Coronary artery (tissue), 2 donors: ENCODE measurements around the gene DCLK2.

Experiments
- DNase-seq: peaks from one replicate; pipeline ENCODE4 v3.0.0-alpha.2; 2017; ENCODE audit warnings: low spot score
- H3K27ac ChIP-seq, 2 donors: fragments of 200-600 bp; sonication (generic); one replicate each; pipeline ENCODE4 v1.5.1; 2016 to 2019
- H3K4me3 ChIP-seq: fragments of 200-600 bp; sonication (generic); 2 replicates; pipeline ENCODE4 v1.5.1; 2016; ENCODE audit warnings: mild to moderate bottlenecking, moderate library complexity
- TF ChIP-seq, protein P1 (sequence below): fragments of 200-600 bp; sonication (generic); IDR thresholded peaks from one replicate; pipeline ENCODE4 v1.5.1; 2019; ENCODE audit warnings: antibody characterized with exemption

Gene DCLK2

DNA sequence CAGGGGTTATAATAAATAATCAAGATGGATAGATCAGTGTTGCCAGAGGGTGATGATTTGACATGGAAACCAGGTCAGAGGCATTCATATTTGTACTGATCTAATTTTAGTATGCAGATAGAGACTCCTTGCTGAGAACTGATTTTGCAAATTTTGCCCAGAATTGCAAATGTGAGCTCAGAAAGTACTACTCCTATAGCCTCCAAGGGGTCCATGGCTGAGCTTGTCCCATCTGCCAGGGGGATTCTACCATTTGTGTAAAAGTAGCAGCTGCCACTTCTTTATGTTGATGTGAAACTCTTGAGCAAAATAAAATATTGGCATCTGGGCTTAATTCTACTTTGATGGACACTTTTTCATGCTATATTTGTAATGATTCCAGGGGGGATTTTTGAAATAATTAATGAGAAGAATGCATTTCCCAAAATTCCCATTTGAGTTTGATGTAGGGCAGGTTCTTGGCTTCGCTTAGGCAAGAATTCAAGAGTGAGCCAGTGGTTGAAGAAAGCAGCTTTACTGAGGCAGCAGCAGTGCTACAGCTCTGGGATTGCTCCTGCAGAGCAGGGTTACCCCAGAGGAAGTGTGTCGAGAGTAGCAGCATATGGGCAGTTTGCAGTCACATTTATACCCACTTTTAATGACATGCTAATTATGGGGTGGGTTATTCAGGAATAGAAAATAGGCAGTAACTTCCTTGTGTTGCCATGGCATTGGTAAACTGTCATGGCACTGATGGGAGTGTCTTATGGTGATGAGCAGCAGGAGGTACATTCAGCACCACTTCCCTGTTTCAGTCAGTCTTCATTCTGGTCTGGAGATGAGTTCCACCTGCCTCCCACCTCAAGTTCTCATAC lies 38.7 kb upstream of the DCLK2 start:
- no peak for DNase-seq
- TF ChIP-seq, protein P1, sequence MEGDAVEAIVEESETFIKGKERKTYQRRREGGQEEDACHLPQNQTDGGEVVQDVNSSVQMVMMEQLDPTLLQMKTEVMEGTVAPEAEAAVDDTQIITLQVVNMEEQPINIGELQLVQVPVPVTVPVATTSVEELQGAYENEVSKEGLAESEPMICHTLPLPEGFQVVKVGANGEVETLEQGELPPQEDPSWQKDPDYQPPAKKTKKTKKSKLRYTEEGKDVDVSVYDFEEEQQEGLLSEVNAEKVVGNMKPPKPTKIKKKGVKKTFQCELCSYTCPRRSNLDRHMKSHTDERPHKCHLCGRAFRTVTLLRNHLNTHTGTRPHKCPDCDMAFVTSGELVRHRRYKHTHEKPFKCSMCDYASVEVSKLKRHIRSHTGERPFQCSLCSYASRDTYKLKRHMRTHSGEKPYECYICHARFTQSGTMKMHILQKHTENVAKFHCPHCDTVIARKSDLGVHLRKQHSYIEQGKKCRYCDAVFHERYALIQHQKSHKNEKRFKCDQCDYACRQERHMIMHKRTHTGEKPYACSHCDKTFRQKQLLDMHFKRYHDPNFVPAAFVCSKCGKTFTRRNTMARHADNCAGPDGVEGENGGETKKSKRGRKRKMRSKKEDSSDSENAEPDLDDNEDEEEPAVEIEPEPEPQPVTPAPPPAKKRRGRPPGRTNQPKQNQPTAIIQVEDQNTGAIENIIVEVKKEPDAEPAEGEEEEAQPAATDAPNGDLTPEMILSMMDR: no peak
- Histone ChIP-seq H3K4me3 (no peak overlapping the region), H3K27ac (no peak overlapping the region)

DNA sequence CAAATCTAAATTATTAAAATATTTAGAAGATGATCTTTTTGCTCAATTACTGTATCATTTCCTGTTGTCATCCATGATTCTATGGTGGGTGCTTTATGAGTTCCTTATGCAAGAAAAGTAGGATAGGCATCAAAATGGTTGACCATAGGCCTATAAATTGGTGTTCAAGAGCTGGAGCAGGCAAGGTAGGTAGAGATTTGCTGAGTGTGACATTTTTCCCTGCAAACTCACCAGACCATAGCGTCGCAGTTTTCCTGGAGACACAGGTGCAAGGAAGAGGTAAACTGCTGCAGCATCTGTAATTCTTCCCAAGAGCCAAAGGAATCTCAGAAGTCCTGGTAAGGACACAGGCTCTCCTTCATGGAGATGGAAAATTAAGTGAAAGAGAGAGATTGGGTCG lies 33.7 kb upstream of the DCLK2 start:
- DNase-seq: no peak
- Histone ChIP-seq H3K4me3 (no peak overlapping the region), H3K27ac (no peak overlapping the region)
- TF ChIP-seq, protein P1: no peak

DNA sequence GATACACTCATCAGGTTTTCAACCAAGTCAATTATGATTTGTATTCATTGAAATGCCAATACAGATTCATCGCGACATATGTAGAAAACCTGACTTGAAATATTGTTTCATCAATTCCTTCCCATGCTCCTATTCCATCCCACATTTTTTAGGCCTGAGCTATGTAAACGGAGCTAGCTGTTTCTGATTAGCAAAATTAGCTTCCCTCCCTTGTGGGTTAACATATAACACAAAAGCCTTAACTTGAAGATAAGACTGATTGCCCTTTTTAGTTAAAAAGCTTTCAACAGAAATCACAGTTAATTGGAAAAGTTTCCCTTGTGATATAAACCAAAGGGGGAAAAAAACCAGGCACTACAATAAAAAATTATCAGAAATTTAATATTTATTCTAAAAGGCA lies 32.8 kb upstream of the DCLK2 start:
- TF ChIP-seq, protein P1: no peak
- DNase-seq: no peak
- Histone ChIP-seq H3K27ac (no peak overlapping the region), H3K4me3 (no peak overlapping the region)

DNA sequence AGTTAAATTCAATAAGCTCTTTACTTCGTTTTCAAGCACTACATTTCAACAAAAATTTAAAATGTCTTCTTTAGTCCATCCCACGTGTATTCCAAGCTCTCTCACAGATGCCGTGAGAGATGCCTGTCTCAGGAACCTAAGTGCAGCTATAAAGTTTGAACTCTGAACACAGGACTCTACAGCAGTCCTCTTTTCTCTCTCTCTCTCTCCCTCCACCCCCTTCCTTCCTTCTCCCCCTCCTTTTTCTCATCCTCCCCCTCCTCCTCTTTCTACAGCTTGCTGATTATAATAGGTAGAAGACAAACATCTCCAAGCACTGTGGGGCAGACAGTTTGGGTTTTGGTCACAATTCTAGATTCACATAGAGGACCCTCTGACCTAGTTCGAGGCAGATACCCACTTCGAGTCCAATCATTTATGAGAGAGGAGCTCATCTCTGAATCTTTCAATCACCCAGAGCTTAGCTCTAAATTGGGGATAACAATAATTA lies 31.5 kb upstream of the DCLK2 start:
- no peak for DNase-seq
- H3K27ac ChIP-seq: no peak overlapping the region

DNA sequence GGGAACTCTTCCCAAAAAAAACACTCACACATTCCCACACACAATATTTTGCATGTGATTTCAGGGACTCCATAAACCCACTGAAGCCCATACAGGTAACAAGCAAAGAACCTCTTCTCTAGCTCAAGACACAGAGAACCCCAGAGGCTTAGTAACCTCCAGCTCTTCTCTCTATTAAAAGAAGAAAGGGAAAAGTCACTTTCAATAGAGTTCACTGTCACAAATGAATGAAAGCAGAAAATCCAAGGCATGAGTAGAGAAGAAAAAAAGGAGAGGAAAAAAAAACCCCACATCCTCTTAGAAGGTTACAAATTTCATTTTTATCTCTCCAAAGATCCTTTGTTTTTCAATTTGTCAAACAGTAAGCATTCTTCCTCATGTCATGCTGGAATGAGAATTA lies 30.7 kb upstream of the DCLK2 start:
- no peak for DNase-seq
- TF ChIP-seq, protein P1: no peak
- Histone ChIP-seq H3K27ac (no peak overlapping the region), H3K4me3 (no peak overlapping the region)

More for the DNA sequence above, 31.5 kb upstream of the DCLK2 start:
- H3K4me3 ChIP-seq: no peak overlapping the region
- TF ChIP-seq, protein P1: no peak

DNA sequence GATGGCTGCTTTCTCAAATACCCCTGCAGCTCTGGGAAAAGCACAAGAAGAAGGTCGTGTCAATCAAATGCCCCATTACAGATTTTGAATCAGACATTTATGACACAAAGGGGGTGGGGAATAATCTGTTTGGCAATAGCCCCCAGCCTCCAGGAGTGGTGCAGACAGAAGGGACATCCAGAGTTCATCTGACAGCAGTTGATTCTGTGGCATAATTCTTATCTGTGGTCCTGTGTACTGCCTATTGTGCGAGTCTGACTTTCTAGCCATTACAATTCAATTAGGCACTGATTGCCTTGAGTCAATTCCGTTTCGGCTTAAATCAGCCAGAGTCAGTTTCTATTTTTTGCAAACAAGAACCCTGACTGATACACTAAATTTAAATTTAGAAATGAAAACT lies 28.6 kb upstream of the DCLK2 start:
- Histone ChIP-seq H3K4me3 (no peak overlapping the region), H3K27ac (no peak overlapping the region)
- DNase-seq: no peak
- TF ChIP-seq, protein P1: no peak

DNA sequence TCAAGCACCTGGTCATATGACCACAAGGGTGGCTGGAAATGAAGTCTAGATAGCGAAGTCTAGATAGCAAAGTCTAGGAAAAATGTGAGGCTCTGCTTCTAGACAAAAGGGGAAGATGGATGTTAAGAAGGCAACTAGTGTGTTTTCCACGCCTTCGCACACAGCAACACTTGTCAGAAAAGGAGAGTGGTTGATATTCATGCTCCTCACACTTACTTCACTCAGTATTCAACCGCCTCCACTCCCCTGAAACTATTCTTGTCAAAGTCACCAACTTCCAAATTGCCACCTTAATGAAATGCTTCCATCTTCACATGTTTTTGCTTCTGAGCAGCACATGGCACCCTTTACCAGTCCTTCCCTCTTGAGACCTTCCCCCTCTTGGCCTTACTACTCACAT lies 27.7 kb upstream of the DCLK2 start:
- no peak overlapping the region for H3K27ac ChIP-seq
- DNase-seq: no peak
- TF ChIP-seq, protein P1: no peak

More for the DNA sequence above, 27.7 kb upstream of the DCLK2 start:
- H3K4me3 ChIP-seq: no peak overlapping the region
